NB4 (cell line): Measurements from ENCODE around the gene ZBTB7B.

Source experiments
- DNase-seq: peaks from one replicate; pipeline ENCODE4 v3.0.0; 2010; ENCODE audit warnings: low read depth
- H3K4me3 ChIP-seq: one replicate; pipeline ENCODE4 v1.5.1; 2011; ENCODE audit warnings: mild to moderate bottlenecking, low read depth, low read length, moderate library complexity
- CTCF ChIP-seq: IDR thresholded peaks from one replicate; pipeline ENCODE4 v1.5.1; 2012; ENCODE audit warnings: low read depth, low read length
- MAX ChIP-seq: IDR thresholded peaks from 2 replicates; pipeline ENCODE4 v1.6.1; 2011; ENCODE audit warnings: low read depth, low read length
- MYC ChIP-seq: IDR thresholded peaks from 2 replicates; pipeline ENCODE4 v1.6.1; 2011; ENCODE audit warnings: low read depth, low read length
- POLR2A ChIP-seq: IDR thresholded peaks from 2 replicates; pipeline ENCODE4 v1.6.1; 2011; ENCODE audit warnings: mild to moderate bottlenecking; ENCODE audit not compliant: insufficient read length; ENCODE audit errors: extremely low read depth

ZBTB7B gene

GRCh38 chr1:154960446-154961136 lies 42.0 kb upstream of the ZBTB7B start:
- no peak for DNase-seq
- TF ChIP-seq CTCF (no peak), POLR2A (no peak), MAX (no peak), MYC (no peak)
- H3K4me3 ChIP-seq, result peak overlapping the region; percentile 78

- DNase-seq, result peak; percentile 88
- TF ChIP-seq CTCF, result peak; percentile 7
- TF ChIP-seq MAX, result no peak
- no peak; the same call in 1 of the 2 replicates for TF ChIP-seq MYC
- peak; percentile 88 for TF ChIP-seq POLR2A
- H3K4me3 ChIP-seq, result peak within 1 kb of the TSS; percentile 78
Observed at GRCh38 chr1:154961207-154962155, 41.1 kb upstream of the ZBTB7B start, which contains the start of gene PYGO2. Gene PYGO2 (minus strand): TSS chr1:154961782. CDS start chr1:154961576, 206 bp downstream.

- TF ChIP-seq MYC (0 out of 2 replicates have a peak, but pooled peaks have one; percentile 7), MAX (0 out of 2 replicates have a peak, but pooled peaks have one; percentile 16), POLR2A (no peak), CTCF (no peak)
- peak overlapping the region; percentile 78 for H3K4me3 ChIP-seq
- peak; percentile 66 for DNase-seq
Observed at GRCh38 chr1:154962156-154962749, 40.3 kb upstream of the ZBTB7B start.

- DNase-seq, result no peak
- TF ChIP-seq MAX (no peak), CTCF (no peak), POLR2A (no peak), MYC (no peak)
- peak overlapping the region; percentile 78 for H3K4me3 ChIP-seq
Observed at GRCh38 chr1:154962795-154963330, 39.7 kb upstream of the ZBTB7B start.

GRCh38 chr1:154963643-154964042 lies 39.0 kb upstream of the ZBTB7B start:
- no peak overlapping the region for H3K4me3 ChIP-seq
- TF ChIP-seq POLR2A, result no peak
- no peak for TF ChIP-seq MAX
- no peak for TF ChIP-seq MYC
- no peak for TF ChIP-seq CTCF
- DNase-seq, result no peak
